Amniotic epithelial cell (primary cell): Measurements from ENCODE around the gene ITGA2.
A peak's percentile ranks its signal among the peaks of the same experiment; 100 is the strongest.
"Not testable (repeated sequence)": the region's sequence is repeated elsewhere in the genome, so short reads cannot be mapped to it uniquely, and the experiment has no call there.

ENCODE experiments used
- DNase-seq: peaks from one replicate; pipeline ENCODE4 v3.0.0-alpha.2; 2010; ENCODE audit warnings: low read depth

Gene ITGA2

DNA sequence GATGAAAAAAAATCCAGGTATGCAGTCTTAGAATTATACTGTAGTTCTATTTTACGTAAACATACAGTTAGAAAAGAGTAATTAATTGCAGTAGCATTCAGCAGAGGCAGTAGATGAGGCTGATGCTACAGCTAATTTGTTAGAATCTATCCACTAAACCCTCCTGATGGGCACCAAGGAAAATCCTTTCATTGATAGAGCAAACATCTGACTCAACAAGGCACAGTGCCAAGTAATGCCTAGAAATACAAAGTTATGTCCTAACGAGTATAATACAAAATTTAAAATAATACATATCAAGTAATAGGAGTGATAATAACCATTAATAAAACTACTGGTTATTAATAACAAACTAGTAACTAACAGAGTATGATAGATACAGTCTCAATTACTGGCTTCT lies 111.5 kb downstream of the ITGA2 start:
- no peak for DNase-seq

- no peak for DNase-seq
Measured at GRCh38 chr5:53105611-53106300, 116.6 kb downstream of the ITGA2 start.

- peak; percentile 35 for DNase-seq
Measured at GRCh38 chr5:53109056-53109442, 119.9 kb downstream of the ITGA2 start.

GRCh38 chr5:53109443-53110127 lies 120.4 kb downstream of the ITGA2 start, which contains the start of gene MOCS2:
Gene MOCS2, minus strand, starts transcription at chr5:53109757. Its CDS starts 2,583 bp downstream, at chr5:53107174.
- peak; percentile 78 for DNase-seq

DNA sequence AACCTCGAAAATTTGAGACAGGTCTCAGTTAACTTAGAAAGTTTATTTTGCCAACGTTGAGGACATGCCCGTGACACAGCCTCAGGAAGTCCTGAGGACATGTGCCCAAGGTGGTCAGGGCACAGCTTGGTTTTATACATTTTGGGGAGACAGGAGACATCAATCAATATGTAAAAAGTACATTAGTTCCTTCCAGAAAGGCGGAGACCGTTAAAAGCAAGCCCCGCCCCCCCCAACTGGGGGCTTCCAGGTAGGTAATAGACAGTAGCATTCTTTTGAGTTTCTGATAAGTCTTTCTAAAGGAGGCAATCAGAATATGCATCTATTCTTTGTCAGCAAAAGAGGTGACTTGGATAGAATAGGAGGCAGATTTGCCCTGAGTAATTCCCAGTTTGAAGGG lies 121.0 kb downstream of the ITGA2 start:
- DNase-seq: no peak

- DNase-seq: no peak
Measured at GRCh38 chr5:53111139-53111538, 122.0 kb downstream of the ITGA2 start.

GRCh38 chr5:53112307-53112706 lies 123.2 kb downstream of the ITGA2 start:
- DNase-seq: not testable (repeated sequence)

DNA sequence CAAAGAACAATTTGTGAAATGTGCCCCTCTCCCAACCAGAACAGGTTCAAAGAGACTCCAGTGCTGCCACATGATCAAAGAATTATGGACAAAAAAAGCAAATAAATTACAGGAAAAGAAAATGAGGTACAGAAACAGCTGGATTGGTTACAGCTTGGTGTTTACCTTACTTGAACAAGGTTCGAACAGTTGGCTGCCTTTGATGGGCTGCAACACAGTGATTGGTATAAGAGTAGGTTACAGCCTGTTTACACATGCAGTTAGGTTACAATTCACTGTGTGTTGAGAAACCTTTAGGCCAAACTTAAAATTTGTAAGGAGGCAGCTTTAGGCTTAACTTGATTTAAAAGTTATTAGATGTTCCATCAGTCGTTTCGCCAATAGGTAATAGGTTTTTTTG lies 123.8 kb downstream of the ITGA2 start:
- DNase-seq: no peak

GRCh38 chr5:53113947-53114346 lies 124.8 kb downstream of the ITGA2 start:
- DNase-seq: no peak

DNA sequence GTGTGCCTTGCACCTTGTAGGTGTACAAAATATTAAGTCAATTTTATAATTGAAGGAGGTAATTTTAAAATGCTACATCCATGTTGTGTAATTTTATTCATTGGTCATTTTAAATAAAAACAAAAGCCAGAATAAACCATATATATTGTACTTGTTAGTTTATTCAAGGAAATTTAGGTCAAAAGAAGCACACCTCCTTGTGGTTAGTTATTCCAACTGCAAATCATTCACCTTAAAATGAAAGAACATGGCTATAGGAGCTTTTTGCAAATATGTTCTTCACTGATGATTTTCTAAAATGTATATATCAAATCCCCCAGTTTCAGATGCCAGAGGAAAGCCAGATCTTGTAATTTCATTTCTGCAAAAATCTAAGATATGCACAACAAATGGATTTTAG lies 125.8 kb downstream of the ITGA2 start:
- peak; percentile 34 for DNase-seq

DNA sequence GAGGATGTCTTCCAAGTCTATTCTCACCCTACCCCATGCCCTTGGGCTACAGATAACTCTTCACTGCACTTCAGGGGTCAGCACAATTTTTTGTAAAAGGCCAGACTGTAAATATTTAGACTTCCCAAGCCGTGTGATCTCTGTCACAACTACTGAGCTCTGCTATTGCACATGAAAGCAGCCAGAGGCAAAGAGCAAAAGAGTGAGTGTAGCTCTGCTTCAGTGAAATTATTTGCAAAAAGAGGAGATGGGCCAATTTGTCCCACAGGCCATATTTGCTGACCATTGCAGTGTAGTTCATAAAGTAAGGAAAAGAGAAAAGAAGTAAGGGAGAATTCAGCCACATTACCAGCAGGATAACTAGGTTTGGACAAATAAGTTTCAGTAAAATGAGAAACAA lies 127.4 kb downstream of the ITGA2 start:
- no peak for DNase-seq

DNA sequence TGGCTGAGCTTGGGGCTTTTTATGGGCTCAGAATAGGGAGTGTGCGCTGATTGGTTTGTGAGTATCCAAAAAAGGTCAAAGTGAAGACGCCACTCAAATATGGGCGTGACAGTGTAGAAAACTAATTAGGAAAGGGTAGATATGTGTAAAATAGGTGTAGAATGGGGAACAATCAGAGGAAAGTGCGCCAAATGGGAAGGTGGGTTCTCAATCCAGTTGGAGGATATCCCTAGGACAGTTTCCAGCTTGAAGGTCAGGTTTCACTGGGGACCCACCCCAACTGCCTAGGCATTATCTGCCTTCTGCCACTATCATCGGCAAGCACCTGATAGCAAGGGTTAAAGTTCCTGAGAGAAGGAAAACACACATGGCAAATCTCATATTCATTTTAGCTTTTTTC lies 129.7 kb downstream of the ITGA2 start:
- no peak for DNase-seq

DNA sequence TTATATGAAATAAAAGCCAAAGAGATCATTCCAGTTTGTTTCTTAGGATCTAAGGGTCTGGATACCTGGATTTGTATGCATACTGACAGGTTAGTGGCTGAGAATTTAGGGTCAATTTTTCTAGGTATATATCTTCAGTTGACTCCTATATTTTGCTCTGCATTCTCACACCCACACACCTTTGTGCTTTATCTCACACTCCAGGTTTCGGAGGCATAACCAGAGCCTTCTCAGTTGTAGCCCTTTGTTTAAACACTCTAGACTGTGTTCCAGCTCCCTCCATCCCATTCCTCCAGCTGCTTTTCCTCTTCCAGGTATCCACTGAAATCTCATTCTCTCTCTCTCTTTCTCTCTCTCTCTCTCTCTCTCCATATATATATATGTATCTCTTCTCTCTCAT lies 131.0 kb downstream of the ITGA2 start:
- DNase-seq: no peak

GRCh38 chr5:53123702-53124101 lies 134.6 kb downstream of the ITGA2 start:
- peak; percentile 13 for DNase-seq

DNA sequence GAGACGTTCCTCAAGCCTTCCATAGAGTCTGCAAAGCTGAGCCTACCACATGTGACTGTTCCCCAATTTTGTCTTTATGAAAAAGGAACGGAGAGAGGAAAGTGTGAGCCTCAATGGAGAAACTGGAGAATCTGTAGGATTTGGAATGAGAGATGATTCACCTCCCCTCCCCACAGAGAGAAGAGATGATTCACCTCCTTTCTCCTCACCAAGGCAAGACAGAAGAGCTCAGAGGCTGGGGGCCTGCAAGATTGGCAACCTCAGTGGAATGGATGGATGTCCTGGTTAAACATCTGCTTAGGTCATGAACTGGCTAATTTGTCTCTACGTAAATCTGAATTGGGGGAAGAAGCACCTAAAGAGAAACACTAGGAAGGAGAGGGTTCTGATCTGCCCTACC lies 137.4 kb downstream of the ITGA2 start:
- peak; percentile 64 for DNase-seq

GRCh38 chr5:53127107-53127506 lies 138.0 kb downstream of the ITGA2 start:
- DNase-seq: no peak

GRCh38 chr5:53128481-53128880 lies 139.3 kb downstream of the ITGA2 start:
- no peak for DNase-seq

- peak; percentile 3 for DNase-seq
Measured at GRCh38 chr5:53130266-53130665, 141.1 kb downstream of the ITGA2 start.

- DNase-seq: no peak
Measured at GRCh38 chr5:53133020-53133419, 143.9 kb downstream of the ITGA2 start.
